Measurements from ENCODE around the gene DPYSL5. TPM values are rescaled to one million over a fixed set of nuclear protein-coding genes. Genes with fewer than 3 reads are reported as not detected.
A peak's percentile ranks its signal among the peaks of the same experiment; 100 is the strongest.

Gene DPYSL5
- total RNA-seq, 1 donor = not detected

GRCh38 chr2:26985807-26986206 is 137.9 kb downstream of the DPYSL5 start:
- H3K4me3 ChIP-seq (ENCODE audit: low read depth, low read length) = no peak overlapping the region
- no peak for DNase-seq (ENCODE audit: low read depth)
- TF ChIP-seq CTCF (IDR thresholded peaks at IDR 0.05; ENCODE audit: insufficient read depth, low read depth, low read length) = no peak

GRCh38 chr2:26986576-26986975 is 138.6 kb downstream of the DPYSL5 start:
- no peak overlapping the region for H3K4me3 ChIP-seq (ENCODE audit: low read depth, low read length)
- TF ChIP-seq CTCF (IDR thresholded peaks at IDR 0.05; ENCODE audit: insufficient read depth, low read depth, low read length) = no peak
- DNase-seq (ENCODE audit: low read depth) = no peak

- no peak overlapping the region for H3K4me3 ChIP-seq (ENCODE audit: low read depth, low read length)
- no peak for TF ChIP-seq CTCF (IDR thresholded peaks at IDR 0.05; ENCODE audit: insufficient read depth, low read depth, low read length)
- DNase-seq (ENCODE audit: low read depth) = peak; percentile 21
Measured at GRCh38 chr2:26988058-26988860, 140.3 kb downstream of the DPYSL5 start.

- DNase-seq (ENCODE audit: low read depth) = no peak
- TF ChIP-seq CTCF (IDR thresholded peaks at IDR 0.05; ENCODE audit: insufficient read depth, low read depth, low read length) = no peak
- no peak overlapping the region for H3K4me3 ChIP-seq (ENCODE audit: low read depth, low read length)
Measured at GRCh38 chr2:26989156-26989555, 141.2 kb downstream of the DPYSL5 start.

GRCh38 chr2:26991717-26992116 is 143.8 kb downstream of the DPYSL5 start:
- no peak for TF ChIP-seq CTCF (IDR thresholded peaks at IDR 0.05; ENCODE audit: insufficient read depth, low read depth, low read length)
- H3K4me3 ChIP-seq (ENCODE audit: low read depth, low read length) = no peak overlapping the region
- no peak for DNase-seq (ENCODE audit: low read depth)

- no peak overlapping the region for H3K4me3 ChIP-seq (ENCODE audit: low read depth, low read length)
- no peak for DNase-seq (ENCODE audit: low read depth)
- TF ChIP-seq CTCF (IDR thresholded peaks at IDR 0.05; ENCODE audit: insufficient read depth, low read depth, low read length) = no peak
Measured at GRCh38 chr2:26993768-26994167, 145.8 kb downstream of the DPYSL5 start.

- no peak overlapping the region for H3K4me3 ChIP-seq (ENCODE audit: low read depth, low read length)
- DNase-seq (ENCODE audit: low read depth) = no peak
- TF ChIP-seq CTCF (IDR thresholded peaks at IDR 0.05; ENCODE audit: insufficient read depth, low read depth, low read length) = no peak
Measured at GRCh38 chr2:26994983-26995382, 147.1 kb downstream of the DPYSL5 start.

Data from fibroblast of villous mesenchyme (primary cell).